T47D (cell line): ENCODE measurements around the gene ALG3.
"Not testable (repeated sequence)": the region's sequence is repeated elsewhere in the genome, so short reads cannot be mapped to it uniquely, and the experiment has no call there.

Experiments used
- DNase-seq, 2 experiments: peaks; one replicate each; pipeline versions ENCODE4 v3.0.0 to v3.0.0-alpha.2; 2011 to 2012; ENCODE audit warnings: low read depth in 1 of 2, low spot score in 1 of 2
- JUND ChIP-seq: IDR thresholded peaks from 2 replicates; pipeline ENCODE4 v1.6.1; 2012; ENCODE audit warnings: low read depth
- in situ Hi-C: cut with HindIII; loops from 2 replicates; pipeline ENCODE4 v1.10.0; 2016; ENCODE audit warnings: low sequenced_read_pairs, low pct_unique_long_range_greater_than_20kb

The ALG3 gene

DNA sequence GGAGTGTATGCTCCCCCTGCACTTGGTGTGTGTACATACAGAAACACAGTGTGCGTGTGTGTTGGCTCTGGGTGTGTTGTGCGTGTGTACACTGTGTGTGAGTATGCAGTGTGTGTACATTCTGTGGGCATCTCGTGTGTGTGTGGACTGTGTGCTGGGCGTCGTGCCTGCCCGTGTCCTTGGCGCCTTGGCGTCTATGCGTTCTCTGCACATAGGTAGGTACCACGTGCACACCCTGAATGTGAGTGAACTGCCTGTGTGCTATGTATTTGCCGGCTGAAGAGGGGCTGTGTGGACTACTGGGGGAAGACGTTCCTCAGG is 26.6 kb upstream of the ALG3 start:
- in situ Hi-C loops = no loop called here
- DNase-seq = no peak
- TF ChIP-seq JUND = no peak

DNA sequence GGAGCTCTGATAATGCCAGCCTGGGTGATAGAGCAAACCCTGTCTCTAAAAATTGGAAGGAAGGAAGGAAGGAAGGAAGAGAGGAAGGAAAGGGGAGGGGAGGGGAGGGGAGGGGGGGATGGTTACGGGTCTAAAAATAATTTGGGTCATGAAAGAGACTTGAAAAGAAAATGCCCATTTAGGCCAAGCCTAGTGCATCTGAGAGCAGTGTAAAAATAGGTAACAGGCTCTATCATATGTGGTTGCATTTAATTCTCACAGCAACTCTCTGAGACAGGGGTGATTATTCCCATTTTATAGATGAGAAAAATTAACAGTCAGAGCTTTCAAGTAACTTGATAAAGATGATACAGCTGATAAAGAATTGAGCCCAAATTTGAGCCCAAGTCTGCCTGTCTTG is 23.5 kb upstream of the ALG3 start:
- in situ Hi-C loops = no loop called here
- no peak for DNase-seq
- no peak for TF ChIP-seq JUND

DNA sequence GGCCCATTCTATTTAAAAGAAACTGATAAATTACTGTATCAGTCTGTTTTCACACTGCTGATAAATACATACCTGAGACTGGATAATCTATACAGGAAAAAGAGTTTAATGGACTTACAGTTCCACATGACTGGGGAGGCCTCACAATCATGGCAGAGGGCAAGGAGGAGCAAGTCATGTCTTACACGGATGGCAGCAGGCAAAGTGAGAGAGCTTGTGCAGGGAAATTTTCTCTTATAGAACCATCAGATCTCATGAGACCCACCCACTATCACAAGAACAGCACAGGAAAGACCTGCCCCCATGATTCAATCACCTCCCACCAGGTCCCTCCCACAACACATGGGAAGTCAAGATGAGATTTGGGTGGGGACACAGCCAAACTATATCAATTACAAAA is 18.5 kb upstream of the ALG3 start:
- in situ Hi-C loops, DNase-seq: not testable (repeated sequence)

DNA sequence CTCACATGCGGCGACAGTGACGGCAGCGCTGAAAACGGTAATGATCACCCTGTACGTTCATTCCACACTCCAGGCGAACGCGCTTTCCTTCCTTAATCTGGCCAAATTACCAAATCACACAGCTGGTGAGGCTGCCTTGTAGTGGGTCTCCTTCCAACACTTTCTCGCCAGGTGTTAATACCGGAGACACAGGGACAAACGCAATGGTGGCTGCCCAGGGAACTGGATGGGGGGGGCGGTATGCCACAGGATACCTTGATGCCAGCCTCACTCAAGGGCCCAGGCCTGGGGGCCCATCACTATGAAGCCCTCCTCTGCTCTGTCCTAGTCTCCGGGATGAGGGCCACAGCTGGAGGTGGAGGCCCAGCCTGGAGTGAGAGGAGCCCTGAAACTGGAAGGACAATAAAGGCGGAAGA is 14.0 kb upstream of the ALG3 start:
- no peak for TF ChIP-seq JUND
- DNase-seq = no peak
- in situ Hi-C loops = no loop called here

DNA sequence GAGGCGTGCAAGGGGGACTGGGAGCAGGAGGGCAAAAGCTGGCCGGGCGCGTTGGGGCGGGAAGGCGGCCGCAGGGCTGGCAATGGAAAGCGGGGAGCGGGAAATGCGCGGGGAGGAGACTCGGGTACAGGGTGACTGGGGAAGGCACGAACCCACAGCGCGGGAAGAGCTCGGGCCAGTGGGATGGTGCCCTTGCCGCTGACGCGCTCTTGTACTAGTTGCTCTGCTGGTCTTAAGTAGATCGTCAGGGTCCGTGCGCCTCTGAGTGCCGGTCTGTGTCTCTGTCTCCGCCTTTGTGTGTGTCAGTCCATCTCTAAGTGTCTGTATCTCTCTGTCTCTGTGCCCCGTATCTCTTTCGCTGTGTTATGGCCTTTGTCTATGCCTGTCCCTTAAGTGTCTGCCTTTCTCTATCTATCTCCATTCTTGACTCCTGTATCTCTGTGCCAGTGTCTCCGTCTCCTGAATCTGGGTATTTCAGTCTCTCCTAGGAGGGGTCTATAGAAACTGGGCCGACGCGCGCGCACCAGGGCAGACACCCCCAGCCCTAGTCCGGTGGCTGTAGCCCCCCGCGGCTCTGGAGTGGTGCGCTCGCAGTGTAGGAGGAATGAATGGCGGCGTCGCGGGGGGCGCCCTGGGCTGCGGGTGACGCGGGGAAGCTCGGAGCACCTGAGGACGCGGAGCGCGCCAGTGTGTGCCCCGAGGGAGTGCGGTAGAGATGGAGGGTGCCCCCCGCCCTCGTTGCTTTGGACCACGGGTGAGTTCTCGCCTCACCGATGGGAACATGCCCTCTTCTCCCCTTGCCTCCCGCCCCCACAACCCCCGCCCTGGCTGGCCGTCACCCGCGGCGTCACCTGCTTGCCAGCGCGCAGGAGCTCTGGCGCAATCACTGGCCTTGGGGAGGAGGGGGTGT is 13.3 kb upstream of the ALG3 start:
- DNase-seq = peak in 1 of 2 experiments; percentile 46
- TF ChIP-seq JUND = no peak
- in situ Hi-C loops = no loop called here

DNA sequence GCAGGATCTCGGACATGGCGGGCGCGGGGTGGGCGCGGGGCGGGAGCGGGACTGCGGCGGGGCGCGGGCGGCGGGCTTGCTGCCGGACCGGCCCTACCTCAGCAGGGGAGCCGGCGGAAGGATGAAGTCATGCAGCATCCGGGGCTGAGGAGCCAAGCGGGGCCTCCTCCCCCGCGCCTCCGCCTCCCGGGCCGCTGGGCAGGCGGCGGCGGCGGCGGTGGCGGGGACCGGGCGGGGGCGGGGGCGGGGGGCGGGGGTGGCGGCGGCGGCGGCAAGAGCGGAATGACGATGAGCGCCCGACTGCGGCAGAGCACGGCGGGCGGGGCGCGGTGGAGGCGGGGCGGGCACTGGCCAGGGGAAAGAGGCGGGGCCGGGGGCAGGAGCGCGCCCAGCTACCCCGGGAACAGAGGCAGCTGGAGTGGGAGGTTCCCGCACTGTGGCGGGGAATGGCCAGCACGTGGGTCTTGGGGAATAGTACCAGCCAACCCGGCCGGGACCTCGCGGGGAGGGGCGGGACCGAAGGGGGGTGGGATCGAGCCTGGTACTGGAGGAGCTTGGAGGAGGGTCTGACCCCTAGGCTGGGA is 12.6 kb upstream of the ALG3 start, which contains the start of gene CAMK2N2:
CAMK2N2 (minus strand) TSS at position 284 of the 584 bp plus-strand sequence; CDS start at position 16, 268 bp downstream.
- in situ Hi-C loops = no loop called here
- no peak for TF ChIP-seq JUND
- DNase-seq = peak; percentile 97 to 100

DNA sequence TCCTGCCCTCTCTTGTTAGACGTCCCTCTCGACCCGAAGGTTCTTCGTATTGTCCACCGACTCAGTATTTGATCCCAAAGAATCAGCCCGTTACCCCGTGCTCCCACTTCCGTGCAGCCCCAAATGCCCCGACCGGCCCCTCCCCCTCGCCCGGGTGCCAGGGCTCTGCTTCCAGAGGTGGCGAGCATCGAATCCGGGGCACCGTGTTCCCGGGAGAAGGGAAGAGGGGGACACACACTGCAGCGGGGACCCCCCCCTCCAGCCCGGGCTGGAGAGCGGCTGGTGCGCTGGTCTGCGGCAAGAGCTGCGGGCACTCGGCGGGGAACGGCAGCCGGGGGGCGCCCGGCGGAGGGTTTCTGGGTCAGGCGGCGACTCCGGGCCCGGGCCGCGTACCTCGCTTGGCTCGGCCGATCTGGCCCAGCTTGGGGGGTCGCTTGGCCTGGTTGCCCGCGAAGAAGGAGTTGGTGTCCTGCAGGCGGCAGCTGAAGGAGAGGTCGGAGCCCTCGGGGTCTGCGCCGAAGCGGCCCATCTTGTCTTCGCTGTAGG is 12.0 kb upstream of the ALG3 start:
- in situ Hi-C loops = no loop called here
- peak in 1 of 2 experiments; percentile 77 for DNase-seq
- TF ChIP-seq JUND = no peak

DNA sequence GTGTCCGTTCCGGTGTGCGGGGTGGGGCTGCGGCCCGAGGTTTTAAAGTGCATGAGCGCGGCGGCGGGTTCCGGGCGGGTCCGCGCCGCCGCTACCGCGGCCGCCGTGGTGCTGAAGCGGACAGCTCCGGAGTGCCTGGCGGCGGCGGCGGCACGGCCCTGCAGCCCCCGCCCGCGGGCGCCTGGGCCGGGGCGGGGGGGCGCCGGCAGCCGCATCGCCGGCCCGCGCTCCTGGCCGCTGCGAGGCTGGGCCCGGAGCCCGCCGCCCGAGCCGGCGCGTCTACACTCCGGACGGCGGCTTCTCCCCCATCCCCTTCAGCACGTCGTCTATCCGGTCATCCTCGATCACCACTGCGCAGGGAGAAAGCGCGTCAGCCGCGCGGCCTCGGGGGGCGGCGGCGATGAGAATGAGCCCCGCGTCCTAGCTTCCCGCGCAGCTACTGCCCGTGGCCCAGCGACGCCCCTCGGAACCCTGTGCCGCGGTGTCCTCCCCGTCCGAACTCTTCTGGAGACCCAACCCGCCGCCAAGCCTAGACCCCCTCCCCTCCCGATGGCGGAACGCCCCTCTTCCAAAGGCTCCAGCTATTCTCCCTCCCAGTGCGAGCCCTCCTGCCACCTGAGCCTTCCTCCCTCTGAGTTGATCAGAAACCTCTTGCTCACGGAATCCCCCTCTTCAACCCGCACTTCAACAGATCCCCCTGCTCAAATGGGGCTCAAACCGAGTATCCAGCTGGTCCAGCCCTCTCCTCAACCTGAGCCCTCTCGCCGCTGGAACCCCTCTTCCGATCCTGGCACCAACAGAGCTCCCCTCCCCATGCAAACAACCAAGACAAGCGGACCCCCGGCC is 11.3 kb upstream of the ALG3 start:
- TF ChIP-seq JUND = no peak
- in situ Hi-C loops = no loop called here
- peak; percentile 70 to 94 for DNase-seq

DNA sequence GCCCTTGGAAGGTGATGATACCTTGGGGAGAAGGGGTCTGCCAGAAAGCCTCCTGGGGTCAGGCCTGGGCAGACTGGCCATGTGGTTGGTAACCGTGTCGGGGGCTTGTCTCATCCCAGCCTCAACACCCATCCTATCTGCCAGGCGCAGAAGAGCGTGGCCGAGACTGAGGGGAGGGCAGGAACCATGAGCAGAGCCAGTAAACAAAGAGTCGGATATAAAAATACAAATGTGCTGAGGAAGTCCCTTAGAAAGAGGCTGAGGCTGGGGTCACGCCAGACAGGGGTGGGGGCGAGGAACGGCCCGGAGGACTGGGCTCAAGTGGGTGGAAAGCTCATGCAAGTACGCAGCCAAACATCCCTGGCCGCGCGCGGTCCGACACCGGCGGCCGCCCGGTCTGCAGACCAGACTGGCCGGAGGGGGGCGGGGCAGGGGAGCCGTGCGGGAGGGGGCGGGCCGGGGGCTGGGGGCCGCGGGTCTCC is 10.7 kb upstream of the ALG3 start:
- TF ChIP-seq JUND = no peak
- in situ Hi-C loops = no loop called here
- DNase-seq = no peak

DNA sequence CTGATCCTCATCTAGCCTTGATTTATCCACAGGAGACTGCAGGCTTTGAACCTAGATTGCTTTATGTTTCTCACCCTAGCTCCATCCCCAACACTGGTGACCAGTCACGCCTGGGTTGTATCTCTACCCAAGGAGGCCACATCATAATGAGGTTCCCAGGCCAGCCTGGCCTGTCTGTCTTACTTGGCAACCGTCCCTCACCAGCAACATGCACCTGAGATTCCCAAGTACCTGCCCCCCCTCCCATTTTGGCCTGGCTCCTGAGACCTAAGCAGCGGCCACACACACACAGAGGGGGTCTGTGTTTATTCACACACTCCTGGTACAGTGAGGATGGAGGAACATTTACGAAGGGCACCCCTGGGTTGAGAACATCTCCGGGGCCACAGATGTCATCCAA is 10.2 kb upstream of the ALG3 start:
- in situ Hi-C loops = no loop called here
- DNase-seq = no peak
- TF ChIP-seq JUND = no peak

DNA sequence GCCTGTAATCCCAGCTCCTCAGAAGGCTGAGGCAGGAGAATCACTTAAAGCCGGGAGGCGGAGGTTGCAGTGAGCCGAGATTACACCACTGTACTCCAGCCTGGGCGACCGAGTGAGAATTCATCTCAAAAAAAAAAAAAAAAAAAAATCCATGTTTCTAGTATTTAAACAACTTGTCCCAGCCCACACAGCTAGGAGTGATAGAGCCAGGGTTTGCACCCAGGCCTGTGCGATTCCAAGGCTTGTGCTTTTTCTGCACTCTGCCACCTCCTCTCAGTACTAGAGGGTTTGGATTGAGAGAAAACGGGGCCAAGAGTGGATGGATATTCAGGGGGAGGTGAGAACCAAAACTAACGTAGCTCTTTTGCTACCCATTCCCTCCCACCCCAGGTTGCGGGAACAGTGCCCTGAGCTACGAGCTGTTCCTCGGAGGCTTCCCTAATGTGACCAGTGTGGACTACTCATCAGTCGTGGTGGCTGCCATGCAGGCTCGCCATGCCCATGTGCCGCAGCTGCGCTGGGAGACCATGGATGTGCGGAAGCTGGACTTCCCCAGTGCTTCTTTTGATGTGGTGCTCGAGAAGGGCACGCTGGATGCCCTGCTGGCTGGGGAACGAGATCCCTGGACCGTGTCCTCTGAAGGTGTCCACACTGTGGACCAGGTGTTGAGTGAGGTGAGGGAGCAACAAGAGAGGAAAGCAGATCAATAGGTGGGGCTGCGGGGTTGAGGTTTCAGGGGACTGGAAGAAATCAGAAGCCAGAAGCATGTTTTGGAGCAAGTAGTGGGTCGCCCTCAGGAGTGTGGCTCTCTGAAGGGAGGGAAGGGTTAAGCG is 8.5 kb upstream of the ALG3 start:
- no peak for TF ChIP-seq JUND
- in situ Hi-C loops = no loop called here
- no peak for DNase-seq
